Trophoblast cell (in vitro differentiated cells and primary cell): ENCODE measurements around the gene AMPH.

Experiments used
- DNase-seq, 2 donors: peaks; one replicate each; pipeline ENCODE4 v3.0.0-alpha.2; 2016
- H2AFZ ChIP-seq: 2 replicates; pipeline ENCODE4 v1.6.1; 2013; ENCODE audit warnings: low read length, moderate library complexity, mild to moderate bottlenecking; ENCODE audit not compliant: insufficient read depth, poor library complexity
- H2AK5ac ChIP-seq: 2 replicates; pipeline ENCODE4 v1.6.1; 2013; ENCODE audit warnings: mild to moderate bottlenecking, low read length
- H2BK120ac ChIP-seq: 2 replicates; pipeline ENCODE4 v1.6.1; 2013; ENCODE audit warnings: low read length, mild to moderate bottlenecking, moderate library complexity; ENCODE audit not compliant: insufficient read depth, poor library complexity
- H2BK12ac ChIP-seq: 2 replicates; pipeline ENCODE4 v1.6.1; 2013; ENCODE audit warnings: mild to moderate bottlenecking, low read length, moderate library complexity
- H2BK5ac ChIP-seq: 2 replicates; pipeline ENCODE4 v1.6.1; 2013; ENCODE audit warnings: low read length, low read depth, moderate library complexity, mild to moderate bottlenecking; ENCODE audit not compliant: poor library complexity
- H3K14ac ChIP-seq: 2 replicates; pipeline ENCODE4 v1.6.1; 2013; ENCODE audit warnings: mild to moderate bottlenecking, low read length
- H3K18ac ChIP-seq: 2 replicates; pipeline ENCODE4 v1.6.1; 2013; ENCODE audit warnings: mild to moderate bottlenecking, low read length
- H3K23ac ChIP-seq: 2 replicates; pipeline ENCODE4 v1.6.1; 2013; ENCODE audit warnings: low read length
- H3K27ac ChIP-seq: 2 replicates; pipeline ENCODE4 v1.5.1; 2013; ENCODE audit warnings: low read depth, mild to moderate bottlenecking, inconsistent platforms, low read length, moderate library complexity
- H3K27me3 ChIP-seq: 2 replicates; pipeline ENCODE4 v1.6.1; 2013; ENCODE audit warnings: inconsistent platforms, mild to moderate bottlenecking, low read length, moderate library complexity; ENCODE audit not compliant: insufficient read depth
- H3K36me3 ChIP-seq, 2 experiments: 1 replicate in 1 of 2; 2 replicates in 1 of 2; pipeline ENCODE4 v1.6.1; 2013; ENCODE audit warnings: low read length in 2 of 2, mild to moderate bottlenecking in 2 of 2, moderate library complexity in 1 of 2; ENCODE audit not compliant: insufficient read depth in 2 of 2, control insufficient read depth in 1 of 2
- H3K4ac ChIP-seq: 2 replicates; pipeline ENCODE4 v1.6.1; 2013; ENCODE audit warnings: low read depth, mild to moderate bottlenecking, low read length, moderate library complexity
- H3K4me1 ChIP-seq, 2 experiments: 1 replicate in 1 of 2; 2 replicates in 1 of 2; pipeline ENCODE4 v1.6.1; 2013; ENCODE audit warnings: low read length in 2 of 2, mild to moderate bottlenecking in 2 of 2, moderate library complexity in 1 of 2; ENCODE audit not compliant: insufficient read depth in 2 of 2, control insufficient read depth in 1 of 2
- H3K4me2 ChIP-seq: 2 replicates; pipeline ENCODE4 v1.6.1; 2013; ENCODE audit warnings: inconsistent platforms, mild to moderate bottlenecking, low read length, moderate library complexity
- H3K4me3 ChIP-seq: 2 replicates; pipeline ENCODE4 v1.5.1; 2013; ENCODE audit warnings: mild to moderate bottlenecking, low read depth, low read length, inconsistent platforms
- H3K79me1 ChIP-seq: one replicate; pipeline ENCODE4 v1.6.1; 2013; ENCODE audit warnings: low read length
- H3K79me2 ChIP-seq: 2 replicates; pipeline ENCODE4 v1.6.1; 2013; ENCODE audit warnings: low read length, mild to moderate bottlenecking; ENCODE audit not compliant: control insufficient read depth, insufficient read depth, poor library complexity
- H3K9ac ChIP-seq: 2 replicates; pipeline ENCODE4 v1.6.1; 2013; ENCODE audit warnings: mild to moderate bottlenecking, low read length
- H3K9me3 ChIP-seq: 2 replicates; pipeline ENCODE4 v1.6.1; 2013; ENCODE audit warnings: low read depth, mild to moderate bottlenecking, control low read depth, inconsistent platforms, low read length; ENCODE audit not compliant: insufficient read depth
- H4K12ac ChIP-seq: 2 replicates; pipeline ENCODE4 v1.6.1; 2013; ENCODE audit warnings: low read depth, mild to moderate bottlenecking, low read length, moderate library complexity
- H4K8ac ChIP-seq: 2 replicates; pipeline ENCODE4 v1.6.1; 2013; ENCODE audit warnings: low read depth, mild to moderate bottlenecking, low read length, moderate library complexity
- H4K91ac ChIP-seq: one replicate; pipeline ENCODE4 v1.6.1; 2013; ENCODE audit warnings: low read depth, mild to moderate bottlenecking, low read length, moderate library complexity
- WGBS: extraction: QIAGEN DNeasy Blood & Tissue Kit; methylation state at CpG from one replicate; pipeline ENCODE4 v1.1.7; 2013; ENCODE audit warnings: missing lambda C conversion rate; ENCODE audit not compliant: insufficient read length, insufficient coverage; ENCODE audit errors: extremely low coverage; 5-methylcytosine and 5-hydroxymethylcytosine counted together

Gene AMPH

DNA sequence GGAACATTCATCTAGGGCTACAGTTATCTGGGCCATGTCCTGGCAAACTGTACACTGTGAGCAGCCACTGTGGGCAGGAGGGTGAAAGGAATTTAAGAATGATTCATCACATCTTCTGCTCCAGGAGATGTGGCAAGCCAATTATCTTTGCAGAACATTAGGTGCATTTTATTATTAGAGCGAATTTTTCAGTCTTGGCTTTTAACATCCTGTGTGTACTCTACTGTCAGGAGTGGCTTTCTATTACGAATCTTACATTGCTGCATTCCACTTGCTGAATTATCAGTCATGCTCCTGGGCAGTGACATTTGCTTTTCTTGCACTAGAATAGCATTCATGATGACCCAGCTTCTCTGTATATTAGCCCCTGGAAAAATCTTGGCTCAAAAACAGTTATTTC is 248.5 kb downstream of the AMPH start:
- no peak overlapping the region for H4K8ac ChIP-seq
- no peaks in the 10 kb centered on the region for H3K79me1 ChIP-seq
- H2BK5ac ChIP-seq, result no peak overlapping the region
- H3K36me3 ChIP-seq, result no peaks in the 10 kb centered on the region
- H3K27me3 ChIP-seq, result no peaks in the 10 kb centered on the region
- no peak overlapping the region for H3K23ac ChIP-seq
- H4K91ac ChIP-seq, result no peak overlapping the region
- no peak overlapping the region for H3K4me2 ChIP-seq
- H3K4me3 ChIP-seq, result no peak overlapping the region
- DNase-seq, result peak in 1 of 2 donors; percentile 40
- no peak overlapping the region for H3K4ac ChIP-seq
- no peak overlapping the region for H2BK12ac ChIP-seq
- H3K14ac ChIP-seq, result no peak overlapping the region
- WGBS, result no CpG with 5 or more reads among the region's 2 CpGs
- no peaks in the 10 kb centered on the region for H3K9me3 ChIP-seq
- H3K4me1 ChIP-seq, result no peaks in the 10 kb centered on the region
- no peak overlapping the region for H2AK5ac ChIP-seq
- H2AFZ ChIP-seq, result no peak overlapping the region
- no peak overlapping the region for H4K12ac ChIP-seq
- H3K27ac ChIP-seq, result no peak overlapping the region
- no peak overlapping the region for H3K18ac ChIP-seq
- no peak overlapping the region for H3K9ac ChIP-seq
- no peaks in the 10 kb centered on the region for H3K79me2 ChIP-seq
- no peak overlapping the region for H2BK120ac ChIP-seq

DNA sequence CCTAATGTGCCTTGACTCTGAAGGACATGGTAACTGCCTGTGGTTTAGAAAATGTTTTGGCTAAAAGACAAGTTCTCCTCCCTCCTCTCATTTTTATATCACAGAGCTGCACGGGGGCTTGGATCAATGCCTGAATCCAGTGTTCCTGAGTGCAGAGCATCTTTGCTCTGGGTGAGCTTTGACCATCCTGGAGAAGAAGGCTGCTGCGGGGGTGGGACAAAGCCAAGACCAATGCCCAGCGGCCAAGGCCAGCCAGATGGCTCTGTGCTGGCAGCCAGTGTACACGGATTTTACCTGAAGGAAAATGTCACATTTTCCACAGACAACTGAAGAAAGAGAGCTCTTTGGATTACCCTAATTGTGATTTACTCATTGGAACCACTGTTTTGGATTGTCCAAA is 255.7 kb downstream of the AMPH start:
- no peak for DNase-seq
- no peaks in the 10 kb centered on the region for H3K79me2 ChIP-seq
- H3K4ac ChIP-seq, result no peak overlapping the region
- no peaks in the 10 kb centered on the region for H3K4me1 ChIP-seq
- H3K9ac ChIP-seq, result no peak overlapping the region
- no peak overlapping the region for H3K4me3 ChIP-seq
- no peak overlapping the region for H2AK5ac ChIP-seq
- H3K79me1 ChIP-seq, result no peaks in the 10 kb centered on the region
- no peak overlapping the region for H3K23ac ChIP-seq
- no peak overlapping the region for H4K12ac ChIP-seq
- H3K27me3 ChIP-seq, result no peaks in the 10 kb centered on the region
- H3K27ac ChIP-seq, result no peak overlapping the region
- no peak overlapping the region for H3K4me2 ChIP-seq
- H3K36me3 ChIP-seq, result no peaks in the 10 kb centered on the region
- H4K91ac ChIP-seq, result no peak overlapping the region
- H3K14ac ChIP-seq, result no peak overlapping the region
- no peak overlapping the region for H2BK12ac ChIP-seq
- no peaks in the 10 kb centered on the region for H3K9me3 ChIP-seq
- H2BK5ac ChIP-seq, result no peak overlapping the region
- H2BK120ac ChIP-seq, result no peak overlapping the region
- no CpG with 5 or more reads among the region's 4 CpGs for WGBS
- no peak overlapping the region for H4K8ac ChIP-seq
- no peak overlapping the region for H3K18ac ChIP-seq
- H2AFZ ChIP-seq, result no peak overlapping the region

DNA sequence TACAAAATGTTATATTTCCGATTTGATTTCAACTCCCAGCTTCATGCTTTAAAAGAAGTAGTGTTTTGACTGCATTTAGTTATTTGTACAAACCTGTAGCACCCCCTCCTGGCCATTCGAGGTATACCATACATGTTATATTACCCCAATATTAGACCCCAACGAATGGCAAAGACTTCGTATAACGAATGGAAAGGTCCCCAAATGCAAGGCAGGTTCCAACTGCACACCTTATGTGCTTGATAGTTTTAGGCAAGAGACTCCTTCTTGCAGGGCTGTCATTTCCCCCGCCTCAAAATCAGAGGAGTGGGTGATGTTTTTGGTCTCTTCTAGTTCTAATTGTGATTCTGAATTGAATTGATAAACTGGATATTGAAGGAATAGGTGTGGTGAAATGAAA is 256.7 kb downstream of the AMPH start:
- no CpG with 5 or more reads among the region's 6 CpGs for WGBS
- H3K27ac ChIP-seq, result no peak overlapping the region
- DNase-seq, result peak in 1 of 2 donors; percentile 42

DNA sequence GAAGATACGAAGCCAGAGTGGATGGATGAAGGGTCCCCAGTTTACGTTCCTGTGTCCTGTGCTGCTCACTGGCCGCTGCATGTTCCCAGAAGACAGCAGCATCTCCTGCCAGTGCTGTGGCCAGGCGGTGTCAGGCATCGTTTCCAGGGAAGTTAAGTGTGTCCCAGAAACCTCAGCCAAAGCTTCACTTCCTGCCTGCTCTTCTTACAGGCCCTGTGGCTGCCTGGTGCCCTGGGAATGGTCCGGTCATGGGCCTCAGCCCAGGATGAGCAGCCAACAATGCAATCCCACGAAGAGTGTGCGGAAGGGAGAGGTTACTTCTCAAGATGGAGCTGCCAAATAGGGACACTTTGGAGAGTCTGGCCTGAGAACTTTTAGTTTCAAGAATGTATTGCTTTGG is 258.0 kb downstream of the AMPH start:
- Histone ChIP-seq H4K12ac (no peak overlapping the region), H3K79me2 (no peaks in the 10 kb centered on the region), H3K14ac (no peak overlapping the region), H4K8ac (no peak overlapping the region), H3K4me1 (peaks cover 0 to 1% of the 10 kb centered on the region in 2 experiments), H3K27me3 (no peaks in the 10 kb centered on the region), H2AK5ac (no peak overlapping the region), H2BK5ac (no peak overlapping the region), H3K27ac (no peak overlapping the region), H3K9me3 (no peaks in the 10 kb centered on the region), H3K23ac (no peak overlapping the region), H3K4me3 (no peak overlapping the region), H3K36me3 (no peaks in the 10 kb centered on the region), H3K9ac (no peak overlapping the region), H2BK12ac (no peak overlapping the region), H3K4me2 (no peak overlapping the region), H2BK120ac (no peak overlapping the region), H2AFZ (no peak overlapping the region), H3K4ac (no peak overlapping the region), H3K18ac (no peak overlapping the region), H4K91ac (no peak overlapping the region), H3K79me1 (no peaks in the 10 kb centered on the region)
- WGBS, result no CpG with 5 or more reads among the region's 8 CpGs
- no peak for DNase-seq

More for the DNA sequence above, 256.7 kb downstream of the AMPH start:
- Histone ChIP-seq H2AFZ (no peak overlapping the region), H3K9ac (no peak overlapping the region), H4K8ac (no peak overlapping the region), H3K79me1 (no peaks in the 10 kb centered on the region), H4K91ac (no peak overlapping the region), H3K79me2 (no peaks in the 10 kb centered on the region), H3K4ac (no peak overlapping the region), H3K9me3 (no peaks in the 10 kb centered on the region), H3K36me3 (no peaks in the 10 kb centered on the region), H3K14ac (no peak overlapping the region), H3K23ac (no peak overlapping the region), H3K27me3 (no peaks in the 10 kb centered on the region), H2BK5ac (no peak overlapping the region), H3K4me1 (peaks cover 0 to 1% of the 10 kb centered on the region in 2 experiments), H3K18ac (no peak overlapping the region), H2BK12ac (no peak overlapping the region), H2AK5ac (no peak overlapping the region), H3K4me2 (no peak overlapping the region), H2BK120ac (no peak overlapping the region), H3K4me3 (no peak overlapping the region), H4K12ac (no peak overlapping the region)
